ENCODE measurements around the gene FTO. TPM values are rescaled to one million over a fixed set of nuclear protein-coding genes. Genes with fewer than 3 reads are reported as not detected.

FTO gene
- total RNA-seq, 1 experiment from 2014 or later, result 57.4 TPM

DNA sequence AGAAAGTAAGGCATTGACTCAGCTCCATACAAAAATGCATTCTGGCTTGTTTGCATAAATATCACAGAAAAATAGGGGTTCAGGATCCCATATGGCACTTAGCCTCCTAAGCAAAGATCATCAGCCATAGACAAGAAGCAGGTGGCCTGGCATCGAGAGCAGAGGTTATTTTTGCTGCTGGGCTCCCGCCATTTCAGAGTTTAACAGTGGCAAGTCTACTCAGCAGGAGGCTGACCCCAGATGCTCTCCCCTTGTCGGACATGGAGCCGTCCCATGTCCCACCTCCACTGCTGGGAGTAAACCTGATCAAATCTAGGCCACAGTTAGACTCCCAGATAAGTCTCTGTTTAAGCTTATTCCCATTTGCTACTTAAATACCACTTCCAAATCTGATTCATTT is 269.1 kb downstream of the FTO start (continued):
- TF ChIP-seq, protein P1, sequence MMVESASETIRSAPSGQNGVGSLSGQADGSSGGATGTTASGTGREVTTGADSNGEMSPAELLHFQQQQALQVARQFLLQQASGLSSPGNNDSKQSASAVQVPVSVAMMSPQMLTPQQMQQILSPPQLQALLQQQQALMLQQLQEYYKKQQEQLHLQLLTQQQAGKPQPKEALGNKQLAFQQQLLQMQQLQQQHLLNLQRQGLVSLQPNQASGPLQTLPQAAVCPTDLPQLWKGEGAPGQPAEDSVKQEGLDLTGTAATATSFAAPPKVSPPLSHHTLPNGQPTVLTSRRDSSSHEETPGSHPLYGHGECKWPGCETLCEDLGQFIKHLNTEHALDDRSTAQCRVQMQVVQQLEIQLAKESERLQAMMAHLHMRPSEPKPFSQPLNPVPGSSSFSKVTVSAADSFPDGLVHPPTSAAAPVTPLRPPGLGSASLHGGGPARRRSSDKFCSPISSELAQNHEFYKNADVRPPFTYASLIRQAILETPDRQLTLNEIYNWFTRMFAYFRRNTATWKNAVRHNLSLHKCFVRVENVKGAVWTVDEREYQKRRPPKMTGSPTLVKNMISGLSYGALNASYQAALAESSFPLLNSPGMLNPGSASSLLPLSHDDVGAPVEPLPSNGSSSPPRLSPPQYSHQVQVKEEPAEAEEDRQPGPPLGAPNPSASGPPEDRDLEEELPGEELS (CRISPR knock-in tag; IDR thresholded peaks at IDR 0.05), result no peak
- no peak for TF ChIP-seq FOXK1 (CRISPR knock-in tag; IDR thresholded peaks at IDR 0.05)
- no peak for TF ChIP-seq HMGA2 (CRISPR knock-in tag; IDR thresholded peaks at IDR 0.05)
- TF ChIP-seq, protein P2, sequence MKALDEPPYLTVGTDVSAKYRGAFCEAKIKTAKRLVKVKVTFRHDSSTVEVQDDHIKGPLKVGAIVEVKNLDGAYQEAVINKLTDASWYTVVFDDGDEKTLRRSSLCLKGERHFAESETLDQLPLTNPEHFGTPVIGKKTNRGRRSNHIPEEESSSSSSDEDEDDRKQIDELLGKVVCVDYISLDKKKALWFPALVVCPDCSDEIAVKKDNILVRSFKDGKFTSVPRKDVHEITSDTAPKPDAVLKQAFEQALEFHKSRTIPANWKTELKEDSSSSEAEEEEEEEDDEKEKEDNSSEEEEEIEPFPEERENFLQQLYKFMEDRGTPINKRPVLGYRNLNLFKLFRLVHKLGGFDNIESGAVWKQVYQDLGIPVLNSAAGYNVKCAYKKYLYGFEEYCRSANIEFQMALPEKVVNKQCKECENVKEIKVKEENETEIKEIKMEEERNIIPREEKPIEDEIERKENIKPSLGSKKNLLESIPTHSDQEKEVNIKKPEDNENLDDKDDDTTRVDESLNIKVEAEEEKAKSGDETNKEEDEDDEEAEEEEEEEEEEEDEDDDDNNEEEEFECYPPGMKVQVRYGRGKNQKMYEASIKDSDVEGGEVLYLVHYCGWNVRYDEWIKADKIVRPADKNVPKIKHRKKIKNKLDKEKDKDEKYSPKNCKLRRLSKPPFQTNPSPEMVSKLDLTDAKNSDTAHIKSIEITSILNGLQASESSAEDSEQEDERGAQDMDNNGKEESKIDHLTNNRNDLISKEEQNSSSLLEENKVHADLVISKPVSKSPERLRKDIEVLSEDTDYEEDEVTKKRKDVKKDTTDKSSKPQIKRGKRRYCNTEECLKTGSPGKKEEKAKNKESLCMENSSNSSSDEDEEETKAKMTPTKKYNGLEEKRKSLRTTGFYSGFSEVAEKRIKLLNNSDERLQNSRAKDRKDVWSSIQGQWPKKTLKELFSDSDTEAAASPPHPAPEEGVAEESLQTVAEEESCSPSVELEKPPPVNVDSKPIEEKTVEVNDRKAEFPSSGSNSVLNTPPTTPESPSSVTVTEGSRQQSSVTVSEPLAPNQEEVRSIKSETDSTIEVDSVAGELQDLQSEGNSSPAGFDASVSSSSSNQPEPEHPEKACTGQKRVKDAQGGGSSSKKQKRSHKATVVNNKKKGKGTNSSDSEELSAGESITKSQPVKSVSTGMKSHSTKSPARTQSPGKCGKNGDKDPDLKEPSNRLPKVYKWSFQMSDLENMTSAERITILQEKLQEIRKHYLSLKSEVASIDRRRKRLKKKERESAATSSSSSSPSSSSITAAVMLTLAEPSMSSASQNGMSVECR (CRISPR knock-in tag; IDR thresholded peaks at IDR 0.05; ENCODE audit: borderline replicate concordance), result no peak

DNA sequence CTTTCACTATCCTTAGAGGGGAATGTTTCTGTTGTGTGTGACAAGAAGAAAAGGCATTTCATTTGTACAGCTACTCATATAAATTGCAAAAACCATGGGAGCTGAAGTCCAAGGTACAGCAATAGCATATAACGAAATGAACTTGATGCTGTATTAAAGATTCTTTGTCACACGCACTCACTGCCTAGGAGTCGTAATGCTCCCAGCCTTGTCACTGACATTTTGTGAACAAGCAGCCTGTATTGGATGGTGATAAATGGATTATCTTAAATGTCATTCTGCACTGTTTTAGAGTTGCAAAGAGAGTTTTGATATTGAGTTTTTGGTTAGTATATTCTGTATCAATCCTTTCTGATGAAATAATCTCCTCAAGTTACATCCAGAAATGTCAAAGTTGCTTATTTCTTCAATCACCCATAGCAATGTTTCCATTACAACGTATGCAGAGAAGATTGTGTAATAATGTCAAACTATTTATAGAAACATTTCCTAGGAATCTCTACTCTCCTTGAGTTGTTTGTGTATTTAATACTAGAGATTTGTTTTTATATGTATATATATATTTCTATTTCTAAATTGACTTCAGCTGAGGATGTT is 270.6 kb downstream of the FTO start:
- ChIA-PET POLR2A (no interaction called here), CTCF (no interaction called here)
- DNase-seq (ENCODE audit: low spot score) (no peak), ATAC-seq (no peak)
- Mint-ChIP-seq H3K36me3 (no peaks in the 10 kb centered on the region), H3K27me3 (ENCODE audit: low read depth) (no peaks in the 10 kb centered on the region), H3K4me3 (no peak overlapping the region), H3K9me3 (no peaks in the 10 kb centered on the region), H3K27ac (no peak overlapping the region), H3K4me1 (no peaks in the 10 kb centered on the region)
- TF ChIP-seq OVOL2 (CRISPR knock-in tag; IDR thresholded peaks at IDR 0.05; ENCODE audit: borderline replicate concordance), result no peak
- no peak for TF ChIP-seq E2F1 (CRISPR knock-in tag; IDR thresholded peaks at IDR 0.05)
- TF ChIP-seq ETV6 (CRISPR knock-in tag; IDR thresholded peaks at IDR 0.05), result no peak
- TF ChIP-seq TP53 (CRISPR knock-in tag; IDR thresholded peaks at IDR 0.05), result no peak
- no peak for TF ChIP-seq ZNF232 (CRISPR knock-in tag; IDR thresholded peaks at IDR 0.05)
- no peak for TF ChIP-seq IRF1 (CRISPR knock-in tag; IDR thresholded peaks at IDR 0.05)
- TF ChIP-seq JUN (CRISPR knock-in tag; IDR thresholded peaks at IDR 0.05), result no peak
- no peak for TF ChIP-seq ERG (CRISPR knock-in tag; IDR thresholded peaks at IDR 0.05)
- no peak for TF ChIP-seq IRF2 (CRISPR knock-in tag; IDR thresholded peaks at IDR 0.05; ENCODE audit: borderline replicate concordance, low read depth)
- no peak for TF ChIP-seq JAZF1 (CRISPR knock-in tag; IDR thresholded peaks at IDR 0.05)
- TF ChIP-seq USF2 (CRISPR knock-in tag; IDR thresholded peaks at IDR 0.05), result no peak
- TF ChIP-seq, protein P3, sequence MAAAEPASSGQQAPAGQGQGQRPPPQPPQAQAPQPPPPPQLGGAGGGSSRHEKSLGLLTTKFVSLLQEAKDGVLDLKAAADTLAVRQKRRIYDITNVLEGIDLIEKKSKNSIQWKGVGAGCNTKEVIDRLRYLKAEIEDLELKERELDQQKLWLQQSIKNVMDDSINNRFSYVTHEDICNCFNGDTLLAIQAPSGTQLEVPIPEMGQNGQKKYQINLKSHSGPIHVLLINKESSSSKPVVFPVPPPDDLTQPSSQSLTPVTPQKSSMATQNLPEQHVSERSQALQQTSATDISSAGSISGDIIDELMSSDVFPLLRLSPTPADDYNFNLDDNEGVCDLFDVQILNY (CRISPR knock-in tag; IDR thresholded peaks at IDR 0.05), result no peak
- TF ChIP-seq, protein P4, sequence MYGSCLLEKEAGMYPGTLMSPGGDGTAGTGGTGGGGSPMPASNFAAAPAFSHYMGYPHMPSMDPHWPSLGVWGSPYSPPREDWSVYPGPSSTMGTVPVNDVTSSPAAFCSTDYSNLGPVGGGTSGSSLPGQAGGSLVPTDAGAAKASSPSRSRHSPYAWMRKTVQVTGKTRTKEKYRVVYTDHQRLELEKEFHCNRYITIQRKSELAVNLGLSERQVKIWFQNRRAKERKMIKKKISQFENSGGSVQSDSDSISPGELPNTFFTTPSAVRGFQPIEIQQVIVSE (CRISPR knock-in tag; IDR thresholded peaks at IDR 0.05; ENCODE audit: borderline replicate concordance), result no peak
- TF ChIP-seq ZNF512 (CRISPR knock-in tag; IDR thresholded peaks at IDR 0.05; ENCODE audit: borderline replicate concordance), result no peak
